ENCODE measurements around the gene RAB5B. TPM values are rescaled to one million over a fixed set of nuclear protein-coding genes. Genes with fewer than 3 reads are reported as not detected.

RAB5B gene
- total RNA-seq, 1 experiment from 2014 or later = 44.5 TPM

- Histone ChIP-seq H3K4me1 (ENCODE audit: control insufficient read depth in 1 of 2, insufficient read depth in 2 of 2, low read length in 2 of 2) (peaks cover 30 to 36% of the 10 kb centered on the region in 2 experiments), H3K27ac (ENCODE audit: low read depth, low read length) (peak overlapping the region; percentile 5), H4K20me1 (ENCODE audit: insufficient read depth) (no peaks in the 10 kb centered on the region), H3K27me3 (ENCODE audit: insufficient read depth, low read length) (no peaks in the 10 kb centered on the region), H3K4me3 (replicated peaks in 1 of 2; ENCODE audit: low read depth in 1 of 2, low read length in 2 of 2) (no peak overlapping the region), H3K79me2 (ENCODE audit: insufficient read depth, low read length) (no peaks in the 10 kb centered on the region), H3K36me3 (ENCODE audit: control insufficient read depth in 1 of 2, insufficient read depth in 2 of 2, low read length in 2 of 2) (peaks cover 3 to 4% of the 10 kb centered on the region in 2 experiments; a peak in 1 of 4 replicates), H2AFZ (ENCODE audit: low read depth, low read length, poor library complexity, severe bottlenecking) (no peak overlapping the region), H3K4me2 (ENCODE audit: low read length) (peak overlapping the region; percentile 74), H3K9me2 (ENCODE audit: insufficient read depth) (no peaks in the 10 kb centered on the region), H3K9ac (ENCODE audit: low read length) (no peak overlapping the region), H3K9me3 (ENCODE audit: control insufficient read depth in 1 of 2, insufficient read depth in 1 of 2, low read depth in 1 of 2, low read length in 2 of 2) (no peaks in the 10 kb centered on the region)
- ChIA-PET RAD21 (ENCODE audit: low non-redundant PET in 1 of 2, low total read pairs in 2 of 2, uncharacterized antibody in 2 of 2, unreplicated experiment in 2 of 2) (interaction anchor here in 1 of 2 experiments (0.7 kb wide), 1 partner anchor 41 kb away, joined by 6 read pairs; no protein-coding TSS in a partner anchor), CTCF (interaction anchor here (1.4 to 1.5 kb wide), 3 partner anchors 15 to 41 kb away, joined by 3 to 5 read pairs (median 4); no protein-coding TSS in a partner anchor), POLR2A (no interaction called here)
- DNase-seq (ENCODE audit: low read depth, low spot score) (no peak), ATAC-seq (peak; percentile 5; the same call in 1 of the 2 replicates)
- no TSS peak for BruUV-seq (replicated peaks)
- TF ChIP-seq, protein P1, sequence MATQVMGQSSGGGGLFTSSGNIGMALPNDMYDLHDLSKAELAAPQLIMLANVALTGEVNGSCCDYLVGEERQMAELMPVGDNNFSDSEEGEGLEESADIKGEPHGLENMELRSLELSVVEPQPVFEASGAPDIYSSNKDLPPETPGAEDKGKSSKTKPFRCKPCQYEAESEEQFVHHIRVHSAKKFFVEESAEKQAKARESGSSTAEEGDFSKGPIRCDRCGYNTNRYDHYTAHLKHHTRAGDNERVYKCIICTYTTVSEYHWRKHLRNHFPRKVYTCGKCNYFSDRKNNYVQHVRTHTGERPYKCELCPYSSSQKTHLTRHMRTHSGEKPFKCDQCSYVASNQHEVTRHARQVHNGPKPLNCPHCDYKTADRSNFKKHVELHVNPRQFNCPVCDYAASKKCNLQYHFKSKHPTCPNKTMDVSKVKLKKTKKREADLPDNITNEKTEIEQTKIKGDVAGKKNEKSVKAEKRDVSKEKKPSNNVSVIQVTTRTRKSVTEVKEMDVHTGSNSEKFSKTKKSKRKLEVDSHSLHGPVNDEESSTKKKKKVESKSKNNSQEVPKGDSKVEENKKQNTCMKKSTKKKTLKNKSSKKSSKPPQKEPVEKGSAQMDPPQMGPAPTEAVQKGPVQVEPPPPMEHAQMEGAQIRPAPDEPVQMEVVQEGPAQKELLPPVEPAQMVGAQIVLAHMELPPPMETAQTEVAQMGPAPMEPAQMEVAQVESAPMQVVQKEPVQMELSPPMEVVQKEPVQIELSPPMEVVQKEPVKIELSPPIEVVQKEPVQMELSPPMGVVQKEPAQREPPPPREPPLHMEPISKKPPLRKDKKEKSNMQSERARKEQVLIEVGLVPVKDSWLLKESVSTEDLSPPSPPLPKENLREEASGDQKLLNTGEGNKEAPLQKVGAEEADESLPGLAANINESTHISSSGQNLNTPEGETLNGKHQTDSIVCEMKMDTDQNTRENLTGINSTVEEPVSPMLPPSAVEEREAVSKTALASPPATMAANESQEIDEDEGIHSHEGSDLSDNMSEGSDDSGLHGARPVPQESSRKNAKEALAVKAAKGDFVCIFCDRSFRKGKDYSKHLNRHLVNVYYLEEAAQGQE (IDR thresholded peaks at IDR 0.05; ENCODE audit: low read depth) = no peak
- no peak for TF ChIP-seq SP1 (IDR thresholded peaks at IDR 0.05; ENCODE audit: low read depth)
- TF ChIP-seq CBX3 (IDR thresholded peaks at IDR 0.05; ENCODE audit: low read depth) = no peak
- TF ChIP-seq EGR1 (IDR thresholded peaks at IDR 0.05; ENCODE audit: low read depth) = no peak
- TF ChIP-seq TCF7L2 (IDR thresholded peaks at IDR 0.05; ENCODE audit: borderline replicate concordance, extremely low read depth, insufficient read depth, insufficient read length) = no peak
- TF ChIP-seq, protein P2, sequence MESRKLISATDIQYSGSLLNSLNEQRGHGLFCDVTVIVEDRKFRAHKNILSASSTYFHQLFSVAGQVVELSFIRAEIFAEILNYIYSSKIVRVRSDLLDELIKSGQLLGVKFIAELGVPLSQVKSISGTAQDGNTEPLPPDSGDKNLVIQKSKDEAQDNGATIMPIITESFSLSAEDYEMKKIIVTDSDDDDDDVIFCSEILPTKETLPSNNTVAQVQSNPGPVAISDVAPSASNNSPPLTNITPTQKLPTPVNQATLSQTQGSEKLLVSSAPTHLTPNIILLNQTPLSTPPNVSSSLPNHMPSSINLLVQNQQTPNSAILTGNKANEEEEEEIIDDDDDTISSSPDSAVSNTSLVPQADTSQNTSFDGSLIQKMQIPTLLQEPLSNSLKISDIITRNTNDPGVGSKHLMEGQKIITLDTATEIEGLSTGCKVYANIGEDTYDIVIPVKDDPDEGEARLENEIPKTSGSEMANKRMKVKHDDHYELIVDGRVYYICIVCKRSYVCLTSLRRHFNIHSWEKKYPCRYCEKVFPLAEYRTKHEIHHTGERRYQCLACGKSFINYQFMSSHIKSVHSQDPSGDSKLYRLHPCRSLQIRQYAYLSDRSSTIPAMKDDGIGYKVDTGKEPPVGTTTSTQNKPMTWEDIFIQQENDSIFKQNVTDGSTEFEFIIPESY (IDR thresholded peaks at IDR 0.05; ENCODE audit: extremely low read depth, insufficient replicate concordance, low read length) = no peak
- TF ChIP-seq SIN3A (IDR thresholded peaks at IDR 0.05; ENCODE audit: low read depth) = no peak
- no peak for TF ChIP-seq JUND (IDR thresholded peaks at IDR 0.05)
- no peak for TF ChIP-seq EZH2 (IDR thresholded peaks at IDR 0.05)
- TF ChIP-seq ZFX (IDR thresholded peaks at IDR 0.05) = no peak
- no peak for TF ChIP-seq CEBPB (IDR thresholded peaks at IDR 0.05; ENCODE audit: low read depth)
- no peak for TF ChIP-seq MAX (IDR thresholded peaks at IDR 0.05)
- TF ChIP-seq CTCF (IDR thresholded peaks at IDR 0.05 in 2 of 3, conservative IDR thresholded peaks at IDR 0.05 in 1 of 3; ENCODE audit: borderline replicate concordance in 1 of 3, insufficient read depth in 1 of 3, low read depth in 2 of 3, low read length in 2 of 3) = no peak
- no peak for TF ChIP-seq RAD21 (IDR thresholded peaks at IDR 0.05; ENCODE audit: low read depth)
- TF ChIP-seq EZH2phosphoT487 (IDR thresholded peaks at IDR 0.05; ENCODE audit: borderline replicate concordance) = no peak
- no peak for TF ChIP-seq FOSL1 (IDR thresholded peaks at IDR 0.05; ENCODE audit: low read depth)
- TF ChIP-seq ATF3 (IDR thresholded peaks at IDR 0.05) = no peak
- intact Hi-C loops (cut with micrococcal nuclease) = no loop called here
Measured at GRCh38 chr12:55955344-55955743, 18.5 kb upstream of the RAB5B start.
